ENCODE measurements around the gene STYXL1. TPM values are rescaled to one million over a fixed set of nuclear protein-coding genes. Genes with fewer than 3 reads are reported as not detected.

Gene STYXL1
- total RNA-seq, 1 donor from 2014 or later = 45.3 TPM

GRCh38 chr7:75985518-75986146, 62.2 kb downstream of the STYXL1 start:
- no peak for DNase-seq (ENCODE audit: low read depth)
- H4K20me1 ChIP-seq (ENCODE audit: insufficient read depth, low read length) = no peaks in the 10 kb centered on the region
- H3K36me3 ChIP-seq (ENCODE audit: insufficient read depth, low read length) = no peaks in the 10 kb centered on the region
- no peaks in the 10 kb centered on the region for H3K9me3 Mint-ChIP-seq (ENCODE audit: unreplicated experiment)
- H3K4me2 ChIP-seq (ENCODE audit: low read length) = no peak overlapping the region
- no peak overlapping the region for H2AFZ ChIP-seq (ENCODE audit: low read depth, low read length)
- no peak overlapping the region for H3K27ac Mint-ChIP-seq (ENCODE audit: unreplicated experiment)
- no peaks in the 10 kb centered on the region for H3K27me3 Mint-ChIP-seq (ENCODE audit: low read depth, unreplicated experiment)
- H3K9me3 ChIP-seq (ENCODE audit: insufficient read depth, low read depth, low read length) = no peaks in the 10 kb centered on the region
- H3K27me3 ChIP-seq (ENCODE audit: insufficient read depth, low read length) = no peaks in the 10 kb centered on the region
- H3K9ac ChIP-seq (ENCODE audit: low read length) = no peak overlapping the region
- FAIRE-seq = no peak
- H3K4me1 ChIP-seq (ENCODE audit: insufficient read depth, low read length) = no peaks in the 10 kb centered on the region
- H3K4me3 Mint-ChIP-seq (ENCODE audit: unreplicated experiment) = no peak overlapping the region
- H3K36me3 Mint-ChIP-seq (ENCODE audit: low read depth, unreplicated experiment) = peaks cover 12% of the 10 kb centered on the region
- no peak overlapping the region for H3K27ac ChIP-seq (ENCODE audit: low read depth, low read length)
- peaks cover 5% of the 10 kb centered on the region for H3K4me1 Mint-ChIP-seq (ENCODE audit: low read depth, unreplicated experiment)
- no peak overlapping the region for H3K4me3 ChIP-seq (ENCODE audit: insufficient read depth, low read depth, low read length)
- H3K79me2 ChIP-seq (ENCODE audit: insufficient read depth, low read length) = no peaks in the 10 kb centered on the region
- TF ChIP-seq CTCF (IDR thresholded peaks at IDR 0.05; ENCODE audit: insufficient read depth, low read depth, low read length) = no peak
- no peak for TF ChIP-seq EZH2 (IDR thresholded peaks at IDR 0.05; ENCODE audit: insufficient read depth, low read length)

- Histone ChIP-seq H3K4me3 (ENCODE audit: insufficient read depth, low read depth, low read length) (no peak overlapping the region), H3K4me2 (ENCODE audit: low read length) (no peak overlapping the region), H3K27me3 (ENCODE audit: insufficient read depth, low read length) (no peaks in the 10 kb centered on the region), H2AFZ (ENCODE audit: low read depth, low read length) (no peak overlapping the region), H3K36me3 (ENCODE audit: insufficient read depth, low read length) (no peaks in the 10 kb centered on the region), H4K20me1 (ENCODE audit: insufficient read depth, low read length) (no peaks in the 10 kb centered on the region), H3K4me1 (ENCODE audit: insufficient read depth, low read length) (no peaks in the 10 kb centered on the region), H3K9me3 (ENCODE audit: insufficient read depth, low read depth, low read length) (no peaks in the 10 kb centered on the region), H3K27ac (ENCODE audit: low read depth, low read length) (no peak overlapping the region), H3K9ac (ENCODE audit: low read length) (no peak overlapping the region), H3K79me2 (ENCODE audit: insufficient read depth, low read length) (no peaks in the 10 kb centered on the region)
- no peaks in the 10 kb centered on the region for H3K27me3 Mint-ChIP-seq (ENCODE audit: low read depth, unreplicated experiment)
- no peak overlapping the region for H3K27ac Mint-ChIP-seq (ENCODE audit: unreplicated experiment)
- H3K9me3 Mint-ChIP-seq (ENCODE audit: unreplicated experiment) = no peaks in the 10 kb centered on the region
- peaks cover 7% of the 10 kb centered on the region for H3K4me1 Mint-ChIP-seq (ENCODE audit: low read depth, unreplicated experiment)
- DNase-seq (ENCODE audit: low read depth) (no peak), FAIRE-seq (no peak)
- H3K4me3 Mint-ChIP-seq (ENCODE audit: unreplicated experiment) = no peak overlapping the region
- H3K36me3 Mint-ChIP-seq (ENCODE audit: low read depth, unreplicated experiment) = peaks cover 12% of the 10 kb centered on the region
- no peak for TF ChIP-seq EZH2 (IDR thresholded peaks at IDR 0.05; ENCODE audit: insufficient read depth, low read length)
- TF ChIP-seq CTCF (IDR thresholded peaks at IDR 0.05; ENCODE audit: insufficient read depth, low read depth, low read length) = no peak
These were observed 62.7 kb downstream of the STYXL1 start for GRCh38 chr7:75985009-75985517.

Data from astrocyte (in vitro differentiated cells and primary cell).